Neural progenitor cell (in vitro differentiated cells): ENCODE data around the gene GCN1. TPM values are rescaled to one million over a fixed set of nuclear protein-coding genes. Genes with fewer than 3 reads are reported as not detected.
A peak's percentile ranks its signal among the peaks of the same experiment; 100 is the strongest.

Source experiments
- DNase-seq: peaks from one replicate; pipeline ENCODE4 v3.0.0-alpha.2; 2016; ENCODE audit warnings: low spot score
- H2AFZ ChIP-seq: fragments of 200-600 bp; sonication (generic); replicated peaks from 2 replicates; pipeline ENCODE4 v1.6.1; 2016; ENCODE audit warnings: antibody characterized with exemption
- H3F3A ChIP-seq: fragments of 200-600 bp; sonication (generic); 2 replicates; pipeline ENCODE4 v1.6.1; 2016; ENCODE audit warnings: antibody characterized with exemption, low read depth
- H3K27ac ChIP-seq: fragments of 200-600 bp; sonication (generic); 2 replicates; pipeline ENCODE4 v1.5.1; 2016; ENCODE audit warnings: mild to moderate bottlenecking
- H3K27me3 ChIP-seq: fragments of 200-600 bp; sonication (generic); 2 replicates; pipeline ENCODE4 v1.6.1; 2016; ENCODE audit warnings: mild to moderate bottlenecking, moderate library complexity
- H3K36me3 ChIP-seq: fragments of 200-600 bp; sonication (generic); 2 replicates; pipeline ENCODE4 v1.5.1; 2016
- H3K4me1 ChIP-seq: fragments of 200-600 bp; sonication (generic); 2 replicates; pipeline ENCODE4 v1.6.1; 2016; ENCODE audit warnings: mixed run types
- H3K4me2 ChIP-seq: fragments of 200-600 bp; sonication (generic); 2 replicates; pipeline ENCODE4 v1.6.1; 2016
- H3K4me3 ChIP-seq: fragments of 200-600 bp; sonication (generic); 2 replicates; pipeline ENCODE4 v1.5.1; 2016
- H3K79me2 ChIP-seq: fragments of 200-600 bp; sonication (generic); 2 replicates; pipeline ENCODE4 v1.6.1; 2016; ENCODE audit warnings: low read depth
- H3K9ac ChIP-seq: fragments of 200-600 bp; sonication (generic); 2 replicates; pipeline ENCODE4 v1.6.1; 2016
- H3K9me3 ChIP-seq: fragments of 200-600 bp; sonication (generic); 2 replicates; pipeline ENCODE4 v1.5.1; 2016; ENCODE audit warnings: low read depth
- H4K20me1 ChIP-seq: fragments of 200-600 bp; sonication (generic); 2 replicates; pipeline ENCODE4 v1.6.1; 2016; ENCODE audit warnings: low read depth
- H3K27ac Mint-ChIP-seq: 3 replicates; pipeline ENCODE4 v1.8.0; 2021; ENCODE audit warnings: mixed read lengths
- H3K27me3 Mint-ChIP-seq: 2 replicates; pipeline ENCODE4 v1.8.0; 2022; ENCODE audit warnings: low read depth, mild to moderate bottlenecking, inconsistent platforms, moderate library complexity, mixed read lengths; ENCODE audit not compliant: insufficient read depth
- H3K36me3 Mint-ChIP-seq: 3 replicates; pipeline ENCODE4 v1.8.0; 2021; ENCODE audit warnings: mixed read lengths
- H3K4me1 Mint-ChIP-seq: 3 replicates; pipeline ENCODE4 v1.8.0; 2021; ENCODE audit warnings: mixed read lengths
- H3K4me3 Mint-ChIP-seq: 3 replicates; pipeline ENCODE4 v1.8.0; 2021; ENCODE audit warnings: mild to moderate bottlenecking, moderate library complexity, mixed read lengths
- H3K9me3 Mint-ChIP-seq: 3 replicates; pipeline ENCODE4 v1.8.0; 2020; ENCODE audit warnings: mixed read lengths
- CTCF ChIP-seq: fragments of 200-600 bp; sonication (generic); IDR thresholded peaks from 2 replicates; pipeline ENCODE4 v1.5.1; 2017; ENCODE audit warnings: antibody characterized with exemption, mild to moderate bottlenecking
- EZH2 ChIP-seq: fragments of 200-600 bp; sonication (generic); IDR thresholded peaks from 2 replicates; pipeline ENCODE4 v1.6.1; 2017; ENCODE audit warnings: antibody characterized with exemption, mild to moderate bottlenecking, moderate library complexity
- EZH2phosphoT487 ChIP-seq: fragments of 200-600 bp; sonication (generic); IDR thresholded peaks from 2 replicates; pipeline ENCODE4 v1.6.1; 2017; ENCODE audit warnings: antibody characterized with exemption
- total RNA-seq: library from RNA; depleted of rRNA; stranded (reverse); fragments of >200 nt; gene quantifications from 2 replicates; pipeline ENCODE4 v1.2.3, GENCODE V29; 2015; ENCODE audit warnings: low replicate concordance

The GCN1 gene
- total RNA-seq, 1 donor from 2014 or later, result 60.9 TPM

- peak; percentile 71 for DNase-seq
- Histone ChIP-seq H3K4me1 (peaks cover 42% of the 10 kb centered on the region), H3K27me3 (no peaks in the 10 kb centered on the region), H3K4me2 (peak overlapping the region; percentile 2), H3K79me2 (peaks cover 14% of the 10 kb centered on the region), H3K9me3 (no peaks in the 10 kb centered on the region), H3K27ac (no peak overlapping the region), H4K20me1 (peaks cover 77% of the 10 kb centered on the region), H3F3A (peaks cover 35% of the 10 kb centered on the region), H3K4me3 (no peak overlapping the region), H2AFZ (no peak overlapping the region), H3K9ac (no peak overlapping the region), H3K36me3 (no peaks in the 10 kb centered on the region)
- TF ChIP-seq CTCF, result peak; percentile 53
- TF ChIP-seq EZH2phosphoT487, result no peak
- no peak for TF ChIP-seq EZH2
- Mint-ChIP-seq H3K4me3 (peak overlapping the region; percentile 15), H3K9me3 (no peaks in the 10 kb centered on the region), H3K27me3 (peaks cover 2% of the 10 kb centered on the region), H3K4me1 (peaks cover 70% of the 10 kb centered on the region), H3K27ac (peak overlapping the region; percentile 96), H3K36me3 (no peaks in the 10 kb centered on the region)
These were observed 40.3 kb upstream of the GCN1 start for GRCh38 chr12:120234643-120235368.

GRCh38 chr12:120231316-120232011, 36.9 kb upstream of the GCN1 start:
- H3K27ac ChIP-seq, result peak overlapping the region; percentile 63
- peaks cover 61% of the 10 kb centered on the region for H3K4me1 ChIP-seq
- Mint-ChIP-seq H3K4me1 (peaks cover 87% of the 10 kb centered on the region), H3K9me3 (no peaks in the 10 kb centered on the region), H3K27ac (peak overlapping the region; percentile 94), H3K36me3 (no peaks in the 10 kb centered on the region), H3K27me3 (peaks cover 4% of the 10 kb centered on the region), H3K4me3 (peak overlapping the region; percentile 58)
- peaks cover 74% of the 10 kb centered on the region for H4K20me1 ChIP-seq
- H3K4me2 ChIP-seq, result peak overlapping the region; percentile 72
- H3K36me3 ChIP-seq, result no peaks in the 10 kb centered on the region
- DNase-seq, result no peak
- H3F3A ChIP-seq, result peaks cover 53% of the 10 kb centered on the region
- H3K9me3 ChIP-seq, result no peaks in the 10 kb centered on the region
- no peaks in the 10 kb centered on the region for H3K27me3 ChIP-seq
- H3K9ac ChIP-seq, result no peak overlapping the region
- H2AFZ ChIP-seq, result no peak overlapping the region
- TF ChIP-seq EZH2phosphoT487 (no peak), CTCF (no peak), EZH2 (no peak)
- H3K4me3 ChIP-seq, result no peak overlapping the region
- H3K79me2 ChIP-seq, result peaks cover 13% of the 10 kb centered on the region

- Histone ChIP-seq H3F3A (peaks cover 54% of the 10 kb centered on the region), H3K79me2 (peaks cover 13% of the 10 kb centered on the region), H3K27me3 (no peaks in the 10 kb centered on the region), H3K9me3 (no peaks in the 10 kb centered on the region), H3K36me3 (no peaks in the 10 kb centered on the region), H3K9ac (no peak overlapping the region), H2AFZ (no peak overlapping the region), H3K27ac (peak overlapping the region; percentile 63), H3K4me2 (peak overlapping the region; percentile 72), H3K4me3 (no peak overlapping the region), H4K20me1 (peaks cover 78% of the 10 kb centered on the region), H3K4me1 (peaks cover 63% of the 10 kb centered on the region)
- H3K36me3 Mint-ChIP-seq, result no peaks in the 10 kb centered on the region
- H3K4me3 Mint-ChIP-seq, result peak overlapping the region; percentile 57
- TF ChIP-seq EZH2phosphoT487, result no peak
- DNase-seq, result no peak
- H3K27ac Mint-ChIP-seq, result peak overlapping the region; percentile 94
- peaks cover 4% of the 10 kb centered on the region for H3K27me3 Mint-ChIP-seq
- peaks cover 87% of the 10 kb centered on the region for H3K4me1 Mint-ChIP-seq
- no peaks in the 10 kb centered on the region for H3K9me3 Mint-ChIP-seq
These were observed 36.4 kb upstream of the GCN1 start for GRCh38 chr12:120230974-120231315.
